UCSD-AML1 (cell line): ENCODE data around the gene LIMS2.

ENCODE experiments used
- DNase-seq: peaks from one replicate; lab custom pipeline; 2025; ENCODE audit not compliant: unreplicated experiment; lab: John Stamatoyannopoulos, UW

LIMS2 gene

DNA sequence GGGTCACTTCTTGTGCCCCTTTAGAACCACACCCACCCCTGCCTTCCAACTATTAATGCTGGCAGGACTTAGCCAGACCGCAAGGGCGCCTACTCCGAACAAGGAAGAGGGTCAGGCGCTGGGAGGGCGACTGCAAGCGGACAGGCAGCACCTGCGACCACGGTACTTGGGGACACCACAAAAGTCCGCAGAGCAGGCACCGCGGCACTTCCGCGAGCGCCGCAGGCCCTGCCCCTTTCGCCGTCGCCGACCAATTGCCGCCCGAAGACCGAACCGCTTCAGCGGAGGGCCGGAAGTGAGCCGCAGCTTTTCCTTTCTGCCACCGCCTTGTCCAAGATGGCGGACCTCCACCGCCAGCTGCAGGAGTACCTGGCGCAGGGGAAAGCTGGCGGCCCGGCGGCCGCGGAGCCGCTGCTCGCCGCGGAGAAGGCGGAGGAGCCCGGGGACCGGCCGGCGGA, 25.9 kb upstream of the LIMS2 start, which contains the start of gene SFT2D3:
Gene SFT2D3, plus strand, starts transcription at position 305 of the 458 bp plus-strand sequence. Its CDS starts 32 bp downstream, at position 337.
- DNase-seq: peak; percentile 91

DNA sequence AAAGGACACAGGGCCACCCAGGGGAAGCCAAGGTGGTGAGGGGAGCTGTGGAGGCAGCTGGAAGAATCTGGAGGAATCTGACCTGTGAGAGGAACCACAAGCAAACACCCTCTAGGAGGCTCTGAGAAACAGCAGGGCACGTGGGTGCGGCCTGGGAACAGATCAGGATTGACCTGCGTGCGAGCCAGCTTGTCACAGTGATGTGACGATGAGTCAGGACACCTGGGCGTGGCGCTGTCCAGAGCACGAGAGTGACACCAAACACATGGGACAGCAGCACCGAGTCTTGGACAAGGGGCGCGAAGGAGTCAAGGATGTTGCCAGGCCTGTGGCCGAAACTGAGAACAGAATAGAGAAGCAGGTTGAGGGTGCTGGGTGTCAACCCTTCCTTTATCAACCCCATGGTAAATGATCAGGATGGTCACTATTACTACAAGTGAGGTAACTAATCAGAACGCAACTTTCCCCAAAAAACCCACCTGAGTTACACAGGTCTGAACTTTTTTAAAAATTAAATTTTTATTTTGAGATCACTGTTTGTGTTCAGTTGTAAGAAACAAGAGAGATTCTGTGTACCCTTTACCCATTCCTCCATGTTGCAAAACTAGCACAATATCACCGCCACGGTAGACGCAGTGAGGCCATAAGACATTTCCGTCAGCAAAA, 25.3 kb upstream of the LIMS2 start:
- peak; percentile 26 for DNase-seq

DNA sequence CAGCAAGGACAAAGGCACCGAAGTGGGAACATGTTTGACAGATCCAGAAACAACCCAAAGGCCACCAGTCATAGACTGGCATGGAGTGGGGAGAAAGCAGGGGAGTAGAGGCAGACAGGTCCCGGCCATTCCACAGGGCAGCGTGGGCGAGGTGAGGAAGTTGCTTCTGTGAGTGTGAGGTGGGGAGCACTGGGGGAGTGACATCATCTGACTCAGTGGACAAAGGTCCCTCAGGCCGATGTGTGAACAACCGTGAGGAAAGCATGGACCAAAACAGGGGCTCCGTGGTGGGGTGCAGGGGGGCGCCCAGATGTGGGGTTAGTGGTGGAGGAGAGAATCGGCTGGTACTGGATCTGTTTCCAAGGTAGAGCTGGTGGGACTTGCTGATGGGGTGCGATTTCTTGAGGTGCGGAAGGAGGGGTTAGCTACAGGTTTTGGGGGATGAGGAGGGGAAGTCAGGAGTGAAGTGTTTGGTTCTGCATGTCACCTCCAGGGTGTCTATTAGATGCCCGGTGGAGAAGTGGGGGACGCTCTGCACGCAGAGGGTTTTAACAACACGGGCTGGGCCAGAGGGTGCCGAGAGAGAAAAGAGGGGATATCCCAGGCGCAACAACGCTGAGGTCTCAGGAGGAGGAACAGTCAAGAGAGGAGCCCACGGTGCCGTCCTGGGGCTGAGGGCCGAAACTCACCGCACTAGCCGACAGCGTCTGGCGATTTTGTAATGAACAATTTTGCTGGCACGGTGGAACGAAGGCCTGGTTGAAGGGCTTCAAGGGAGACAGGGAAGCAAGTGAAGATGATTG, 23.4 kb upstream of the LIMS2 start:
- no peak for DNase-seq

DNA sequence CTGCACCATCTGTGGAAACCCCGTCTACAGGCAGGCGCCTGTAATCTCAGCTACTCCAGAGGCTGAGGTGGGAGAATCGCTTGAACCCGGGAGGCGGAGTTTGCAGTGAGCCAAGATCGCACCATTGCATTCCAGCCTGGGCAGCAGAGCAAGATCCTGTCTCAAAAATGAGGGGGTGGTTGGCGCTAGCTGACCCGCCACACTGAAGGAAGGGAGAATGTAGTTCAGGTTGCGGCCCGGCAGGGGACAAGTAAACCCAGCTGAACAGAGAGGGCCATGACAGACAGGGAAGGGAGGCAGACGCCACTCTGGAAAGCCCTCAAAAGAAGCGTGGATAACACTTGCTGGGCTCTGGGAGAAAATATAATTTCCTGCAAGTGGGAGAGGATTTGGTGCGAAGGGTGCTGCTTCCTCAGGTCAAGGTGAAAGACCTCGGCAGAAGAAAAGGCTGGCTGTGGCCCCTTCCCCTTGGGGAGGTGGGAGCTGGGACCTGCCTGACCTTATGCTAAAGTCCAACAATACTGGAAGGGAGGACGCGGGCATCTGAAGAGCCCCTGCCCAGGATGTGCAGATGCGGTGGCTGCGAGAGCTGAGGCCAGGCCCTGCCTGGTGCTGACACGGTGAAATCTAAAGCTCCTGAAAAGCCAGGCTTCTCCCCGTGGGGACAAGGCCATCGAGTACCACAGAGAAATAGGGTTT, 22.3 kb upstream of the LIMS2 start:
- no peak for DNase-seq

DNA sequence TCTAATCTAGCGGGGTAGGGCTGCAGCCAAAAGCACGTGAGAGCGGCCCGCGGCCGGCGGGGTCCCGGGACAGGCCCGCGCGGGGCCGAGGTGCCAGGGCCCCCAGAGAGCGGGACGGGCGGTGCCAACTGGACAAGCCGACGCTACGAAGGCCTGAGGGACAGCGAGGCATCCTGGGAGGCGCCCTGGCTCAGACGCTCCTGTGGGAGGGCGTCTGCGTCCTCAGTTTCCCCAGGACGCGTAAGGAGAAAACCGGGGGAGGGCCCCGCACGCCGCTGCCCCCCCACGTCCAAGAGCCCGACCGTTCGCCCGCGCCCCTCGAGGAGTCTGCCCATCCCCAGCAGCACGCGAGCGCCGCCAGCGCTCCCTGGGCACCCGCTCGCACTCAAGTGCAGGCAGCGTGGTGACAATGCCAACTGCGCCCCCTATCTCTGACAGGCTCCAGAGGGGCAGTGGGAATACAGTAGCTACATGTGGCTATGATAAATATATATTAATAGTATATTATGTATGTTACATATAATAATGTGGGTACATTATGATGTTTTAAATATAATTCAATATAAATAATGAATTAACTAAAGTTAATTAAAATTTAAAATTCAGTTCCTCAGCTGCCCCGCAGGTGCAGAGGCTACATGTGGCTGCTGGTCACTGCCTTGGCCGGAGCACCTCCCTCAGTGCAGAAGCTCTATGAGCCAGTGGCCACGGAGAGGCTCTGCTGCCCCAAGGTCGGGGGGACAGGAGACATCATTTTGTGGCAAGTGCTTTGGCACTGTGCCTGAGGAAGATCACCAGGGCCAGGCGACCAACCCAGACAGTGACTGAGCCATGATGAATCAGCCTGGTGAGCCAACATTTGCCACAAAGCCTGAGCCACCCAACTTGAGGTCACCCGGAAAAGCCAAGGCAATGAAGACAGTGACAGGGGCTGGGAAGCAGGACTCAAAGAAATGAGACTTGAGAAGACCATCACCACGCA, 20.5 kb upstream of the LIMS2 start:
- peak; percentile 49 for DNase-seq

DNA sequence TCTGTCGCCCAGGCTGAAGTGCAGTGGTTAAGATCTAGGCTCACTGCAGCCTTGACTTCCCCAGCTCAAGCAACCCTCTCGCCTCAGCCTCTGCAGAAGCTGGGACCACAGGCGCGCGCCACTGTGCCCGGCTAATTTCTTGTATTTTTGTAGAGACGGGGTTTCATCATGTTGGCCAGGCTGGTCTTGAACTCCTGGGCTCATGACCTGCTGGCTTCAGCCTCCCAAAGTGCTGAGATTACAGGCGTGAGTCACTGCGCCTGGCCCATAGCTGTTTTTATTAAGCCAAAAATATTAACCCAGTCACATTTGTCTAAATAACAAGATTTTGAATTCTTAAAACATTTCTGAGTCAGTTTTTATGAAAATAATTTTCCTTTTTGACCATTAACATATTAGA, 19.7 kb upstream of the LIMS2 start:
- no peak for DNase-seq

DNA sequence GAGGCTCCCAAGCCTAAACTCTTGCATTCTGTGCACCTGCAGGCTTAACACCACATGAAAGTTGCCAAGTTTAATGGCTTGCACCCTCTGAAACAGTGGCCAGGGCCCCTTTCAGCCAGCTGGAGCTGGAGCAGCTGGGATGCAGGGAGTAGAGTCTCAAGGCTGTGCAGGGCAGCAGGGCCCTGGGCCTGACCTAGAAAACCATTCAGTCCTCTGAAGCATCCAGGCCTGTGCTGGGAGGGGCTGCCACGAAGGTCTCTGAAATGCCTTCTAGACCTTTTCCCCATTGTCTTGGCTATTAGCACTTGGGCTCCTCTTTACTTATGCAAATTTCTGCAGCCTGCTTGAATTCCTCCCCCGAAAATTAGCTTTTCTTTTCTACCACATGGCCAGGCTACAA, 15.4 kb upstream of the LIMS2 start:
- DNase-seq: no peak

DNA sequence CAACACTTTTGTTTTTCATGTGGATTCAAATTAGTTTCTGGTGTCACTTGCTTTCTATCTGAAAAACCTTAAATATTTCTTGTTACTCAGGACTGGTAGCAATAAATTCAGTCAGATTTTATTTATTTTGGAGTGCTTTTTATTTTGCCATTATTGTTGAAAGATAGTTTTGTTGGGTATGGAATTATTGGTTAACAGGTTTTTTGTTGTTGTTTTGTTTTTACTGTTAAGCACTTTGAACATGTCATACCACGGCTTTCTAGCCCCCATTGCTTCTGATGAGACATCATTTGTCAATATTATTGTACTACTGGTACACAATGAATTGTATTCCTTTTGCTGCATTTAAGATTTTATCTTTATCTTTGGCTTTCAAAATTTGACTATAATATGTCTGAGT, 13.1 kb upstream of the LIMS2 start:
- no peak for DNase-seq

DNA sequence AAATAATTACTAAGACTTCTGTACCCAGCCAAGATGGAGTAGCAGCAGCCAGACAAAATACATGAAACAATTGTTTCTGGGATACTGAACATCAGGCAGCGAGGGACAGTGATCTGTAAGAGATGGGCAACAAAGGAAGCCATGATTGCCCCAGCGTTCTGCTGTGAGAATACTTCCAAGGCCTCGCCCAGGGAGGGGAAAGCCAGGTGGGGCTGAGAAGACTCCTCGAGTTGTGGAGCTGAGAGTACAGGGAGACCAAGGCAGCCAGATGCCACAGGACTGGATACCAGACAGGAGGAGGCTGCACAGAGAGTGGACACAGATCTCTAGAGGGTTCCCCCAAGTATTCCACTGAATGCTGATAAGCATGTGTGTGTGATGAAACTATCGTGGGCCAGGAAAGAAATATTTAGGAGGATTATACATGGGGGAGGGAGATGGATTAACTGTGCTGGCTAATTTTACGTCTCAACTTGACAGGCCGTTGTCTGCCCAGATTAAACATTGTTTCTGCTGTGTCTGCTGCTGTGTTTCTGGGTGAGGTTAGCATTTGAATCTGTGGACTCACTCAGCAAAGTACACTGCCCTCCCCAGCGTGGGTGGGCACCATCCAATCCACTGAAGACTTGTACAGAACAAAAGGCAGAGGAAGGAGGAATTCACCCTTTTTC, 10.2 kb upstream of the LIMS2 start:
- DNase-seq: no peak

DNA sequence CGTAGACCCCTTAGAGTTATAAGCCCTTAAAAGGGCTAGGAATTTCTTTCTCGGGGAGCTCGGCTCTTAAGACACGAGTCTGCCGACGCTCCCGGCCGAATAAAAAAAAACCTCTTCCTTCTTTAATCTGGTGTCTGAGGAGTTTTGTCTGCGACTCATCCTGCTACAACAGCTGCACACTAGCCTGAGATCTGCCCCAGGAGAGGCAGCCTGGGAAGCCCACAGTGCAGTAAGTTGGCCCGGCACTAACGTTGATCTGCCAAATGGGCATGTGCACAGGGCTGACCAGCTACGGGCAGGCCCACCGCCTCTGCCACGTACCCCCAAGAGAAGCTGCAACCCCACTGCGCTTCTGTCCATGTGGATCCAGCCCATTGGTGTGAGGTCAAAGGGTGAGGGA, 8.4 kb upstream of the LIMS2 start:
- no peak for DNase-seq

DNA sequence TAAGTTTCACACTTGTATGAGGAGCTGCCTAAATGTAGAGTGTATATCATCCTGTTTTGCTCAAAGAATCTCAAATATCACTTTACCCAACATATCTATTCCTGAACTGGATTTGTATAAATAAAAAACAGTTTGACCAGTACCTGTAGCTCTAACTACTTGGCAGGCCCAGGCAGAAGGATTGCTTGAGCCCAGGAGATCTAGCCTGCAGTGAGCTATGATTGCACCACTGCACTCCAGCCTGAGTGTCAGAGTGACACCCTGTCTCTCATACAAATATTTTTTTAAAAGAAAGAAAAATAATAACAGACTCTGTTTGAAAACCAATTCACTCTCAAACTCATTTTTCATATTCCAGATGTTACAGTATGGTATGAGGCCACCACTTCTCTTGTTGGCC, 7.7 kb upstream of the LIMS2 start:
- no peak for DNase-seq

DNA sequence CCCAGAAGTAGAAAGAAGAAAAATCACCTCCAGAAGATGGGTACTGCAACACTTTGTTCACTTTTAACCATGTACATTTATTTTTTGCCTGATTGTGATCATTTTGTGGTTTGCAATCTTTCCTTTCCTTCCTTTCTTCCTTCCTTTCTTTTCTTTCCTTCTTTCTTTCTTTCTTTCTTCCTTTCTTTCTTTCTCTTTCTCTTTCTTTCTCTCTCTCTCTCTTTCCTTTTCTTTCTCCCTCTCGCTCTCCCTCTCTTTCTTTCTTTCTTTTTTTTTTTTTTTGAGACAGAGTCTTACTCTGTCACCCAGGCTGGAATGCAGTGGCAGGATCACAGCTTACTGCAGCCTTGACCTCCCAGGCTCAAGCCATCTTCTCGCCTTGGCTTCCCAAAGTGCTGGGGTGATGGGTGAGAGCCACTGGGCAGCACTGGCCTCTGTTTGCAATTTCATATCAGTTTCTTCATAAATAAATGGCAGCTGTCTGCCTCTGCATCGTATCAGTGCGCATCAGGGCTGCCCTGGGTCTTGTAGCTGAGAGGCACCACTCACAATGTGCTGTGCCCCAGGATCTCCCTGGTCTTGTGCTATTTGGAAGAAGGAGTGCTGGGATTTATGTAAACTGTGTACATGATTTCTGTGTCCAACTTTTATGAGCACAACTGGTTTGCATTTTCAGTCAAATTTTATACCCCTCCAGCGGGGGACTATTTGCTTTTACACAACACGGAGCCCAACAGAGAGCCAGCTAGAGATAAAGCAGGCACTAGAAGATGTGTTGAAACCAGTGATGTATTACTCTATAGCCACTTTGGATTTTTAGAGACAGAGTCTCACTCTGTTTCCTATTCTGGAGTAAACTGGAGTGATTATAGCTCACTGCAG, 6.9 kb upstream of the LIMS2 start:
- no peak for DNase-seq

DNA sequence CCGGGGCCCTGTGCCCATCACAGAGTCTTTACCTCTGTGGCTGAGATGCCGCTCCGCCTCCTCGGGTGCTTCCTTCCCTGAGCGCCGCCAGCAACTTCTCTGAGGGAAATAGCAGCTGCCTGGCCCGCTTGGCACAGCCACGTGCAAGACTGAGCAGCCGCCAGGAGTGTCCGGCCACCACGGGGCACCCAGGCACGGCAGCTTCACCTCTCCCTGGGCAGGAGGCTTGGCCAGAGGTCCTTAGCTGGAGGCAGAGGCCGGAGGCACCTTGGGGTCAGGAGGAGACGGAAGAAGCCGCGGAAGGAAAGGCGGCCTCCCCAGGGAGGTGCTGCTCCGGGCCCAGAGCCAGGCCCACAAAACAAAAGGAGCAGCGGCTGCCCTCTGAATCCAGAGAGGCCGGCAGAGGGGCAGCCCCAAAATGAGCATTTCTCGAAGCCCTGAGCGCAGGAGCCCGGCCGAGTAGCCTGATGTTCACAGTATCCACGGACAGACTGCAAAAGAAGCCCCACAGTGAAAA, 6.0 kb upstream of the LIMS2 start:
- no peak for DNase-seq

DNA sequence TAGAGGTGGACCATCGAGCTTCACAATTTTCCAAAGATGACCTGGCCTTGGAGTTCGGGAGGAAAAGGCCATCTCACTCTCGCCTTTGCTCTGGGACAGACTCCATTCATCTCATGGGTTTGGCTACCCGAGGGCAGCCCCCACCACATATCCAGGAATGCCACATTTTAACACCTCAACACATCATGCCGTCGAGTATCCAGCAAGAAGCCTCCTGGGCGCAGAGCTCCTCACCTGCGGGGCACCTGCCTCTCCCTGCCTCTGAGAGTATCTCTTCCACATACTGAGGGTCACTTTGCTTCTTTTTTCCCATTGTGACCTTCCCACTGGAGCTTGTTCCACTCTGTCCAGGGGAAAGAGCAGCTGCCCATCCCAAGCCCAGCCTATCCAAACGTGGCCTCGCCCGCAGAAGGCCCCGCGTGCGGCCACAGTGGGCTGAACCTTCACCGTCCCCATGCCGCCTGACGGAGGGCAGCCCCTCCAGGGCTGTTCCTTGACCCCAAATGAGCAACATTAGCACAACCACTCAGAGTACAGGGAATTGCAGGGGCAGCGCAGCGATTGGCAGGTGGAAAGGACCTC, 5.5 kb upstream of the LIMS2 start:
- DNase-seq: no peak

DNA sequence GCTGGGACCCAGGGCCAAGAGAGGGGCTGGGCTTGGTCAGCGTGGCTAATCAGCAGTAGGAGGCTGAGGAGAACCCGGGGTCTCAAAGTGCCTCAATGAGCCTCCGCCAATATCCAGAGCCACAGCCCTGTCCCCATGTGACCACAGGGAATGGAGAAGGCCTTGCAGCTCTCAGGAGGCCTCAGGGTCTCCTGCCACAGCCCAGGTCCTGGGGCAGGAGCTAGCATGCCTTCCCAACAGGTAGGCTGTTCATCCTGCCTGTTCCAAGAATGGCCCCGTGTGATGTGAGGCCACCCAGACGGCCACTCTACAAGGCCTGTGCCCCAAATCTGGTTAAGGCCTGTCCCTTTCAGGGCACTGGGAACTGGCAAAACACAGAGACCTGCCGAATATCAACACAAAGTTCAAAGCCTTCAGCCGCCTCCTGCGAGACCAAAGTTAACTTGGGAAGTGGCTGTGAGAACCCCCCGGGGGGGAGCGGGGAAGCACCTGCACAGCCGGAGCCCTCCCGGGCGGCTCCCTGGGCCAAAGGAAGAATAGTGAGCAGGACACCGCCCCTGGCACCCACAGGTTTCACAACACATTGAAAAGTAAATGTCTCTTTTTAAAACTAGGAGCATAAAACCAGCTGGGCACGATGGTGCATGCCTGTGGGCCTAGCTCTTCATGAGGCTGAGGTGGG, 4.5 kb upstream of the LIMS2 start:
- DNase-seq: no peak

DNA sequence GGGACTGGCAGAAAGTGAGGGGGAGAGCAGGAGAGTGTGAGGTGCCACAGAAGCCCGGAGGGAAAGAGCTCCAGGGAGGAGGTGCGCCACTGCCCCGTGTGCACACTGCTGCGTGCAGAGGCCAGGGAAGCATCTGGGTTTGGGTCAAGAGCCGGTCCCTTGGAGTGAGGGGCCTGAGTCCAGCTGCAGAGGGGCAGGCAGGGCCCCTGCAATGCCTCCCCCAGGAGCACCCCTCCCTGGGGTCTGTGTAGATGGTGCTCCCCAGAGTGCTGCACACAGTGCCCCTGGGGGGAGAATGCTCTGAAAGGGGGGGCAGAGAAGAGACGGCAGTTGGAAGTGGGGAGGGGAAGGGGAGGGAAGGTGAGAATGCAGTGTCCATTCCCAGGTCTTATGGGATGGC, 3.7 kb upstream of the LIMS2 start:
- DNase-seq: no peak

DNA sequence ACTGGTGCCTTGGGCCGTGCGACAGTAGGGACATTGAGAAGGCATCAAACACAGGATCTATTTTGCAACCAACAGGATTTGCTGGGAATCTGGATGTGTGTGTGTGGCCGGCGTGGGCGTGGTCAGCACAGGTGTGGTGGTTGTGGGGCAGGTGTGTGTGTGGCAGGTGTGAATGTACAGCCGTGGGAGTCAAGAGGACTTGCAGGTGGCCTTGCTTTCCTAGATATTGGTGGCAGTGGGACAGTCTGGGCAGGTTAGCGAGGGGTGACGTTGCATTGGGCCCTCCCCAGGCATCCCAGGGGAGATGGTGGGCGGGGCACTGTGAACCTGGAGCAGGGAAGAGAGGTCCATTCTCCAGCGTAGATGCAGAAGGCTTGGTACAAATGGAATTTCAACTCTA, 3.2 kb upstream of the LIMS2 start:
- no peak for DNase-seq

DNA sequence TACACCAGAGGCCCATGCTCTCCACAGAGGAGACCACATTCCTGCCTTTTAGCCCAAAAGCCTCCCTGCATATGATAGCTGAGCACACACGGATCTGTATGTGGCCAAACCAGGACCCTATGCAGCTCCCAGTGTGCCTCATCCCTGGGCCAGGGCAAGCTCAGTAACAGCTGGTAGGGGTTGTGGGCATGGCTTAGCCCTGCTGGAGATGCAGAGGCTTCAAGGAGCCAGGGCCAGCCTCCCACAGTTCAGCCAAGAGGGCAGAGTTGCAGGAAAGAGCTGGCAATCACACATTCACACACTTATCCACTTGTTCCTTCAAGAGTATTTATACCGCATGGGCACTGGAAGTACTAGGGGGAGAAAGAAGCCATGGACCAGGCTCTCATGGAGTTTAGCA, 1.6 kb upstream of the LIMS2 start:
- DNase-seq: no peak
